ENCODE results near the gene TPP1. TPM values are rescaled to one million over a fixed set of nuclear protein-coding genes. Genes with fewer than 3 reads are reported as not detected.

Gene TPP1
- polyA plus RNA-seq, 3 donors: 218 to 359 (median 271) TPM

DNA sequence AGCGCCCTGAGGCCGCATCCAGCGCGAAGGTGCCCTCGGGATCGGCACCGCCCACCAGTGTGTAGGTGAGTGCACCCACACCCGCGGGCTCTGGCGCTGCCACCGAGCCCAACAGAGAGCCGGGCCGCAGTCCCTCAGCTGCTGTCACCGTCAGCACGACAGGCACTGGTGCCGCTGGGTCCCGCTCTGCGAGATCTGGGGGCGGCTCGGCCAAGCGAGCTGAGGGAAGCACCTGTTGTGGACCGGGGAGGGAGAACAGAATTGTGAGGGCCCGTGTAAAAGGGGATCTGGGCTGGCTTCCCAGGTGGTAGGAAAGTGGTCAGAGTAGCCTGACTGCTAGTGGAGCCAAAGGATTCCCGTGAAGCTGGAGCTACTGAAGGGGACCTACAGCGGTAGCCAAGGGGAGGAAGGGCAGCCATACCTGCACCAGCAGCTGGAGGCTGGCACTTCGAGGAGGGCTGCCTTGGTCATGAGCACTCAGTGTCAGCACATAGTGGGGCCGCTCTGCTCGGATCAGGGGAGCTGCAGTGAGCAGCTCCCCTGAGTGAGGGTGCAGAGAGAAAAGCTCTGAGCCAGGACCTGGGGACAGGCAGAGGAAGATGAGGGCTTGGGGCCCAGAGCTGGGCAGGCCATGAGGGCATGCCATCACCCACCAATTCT is 11.5 kb upstream of the TPP1 start:
- intact Hi-C loops (cut with micrococcal nuclease): no loop called here
- DNase-seq: no peak
- H3K4me3 Mint-ChIP-seq: no peak overlapping the region

DNA sequence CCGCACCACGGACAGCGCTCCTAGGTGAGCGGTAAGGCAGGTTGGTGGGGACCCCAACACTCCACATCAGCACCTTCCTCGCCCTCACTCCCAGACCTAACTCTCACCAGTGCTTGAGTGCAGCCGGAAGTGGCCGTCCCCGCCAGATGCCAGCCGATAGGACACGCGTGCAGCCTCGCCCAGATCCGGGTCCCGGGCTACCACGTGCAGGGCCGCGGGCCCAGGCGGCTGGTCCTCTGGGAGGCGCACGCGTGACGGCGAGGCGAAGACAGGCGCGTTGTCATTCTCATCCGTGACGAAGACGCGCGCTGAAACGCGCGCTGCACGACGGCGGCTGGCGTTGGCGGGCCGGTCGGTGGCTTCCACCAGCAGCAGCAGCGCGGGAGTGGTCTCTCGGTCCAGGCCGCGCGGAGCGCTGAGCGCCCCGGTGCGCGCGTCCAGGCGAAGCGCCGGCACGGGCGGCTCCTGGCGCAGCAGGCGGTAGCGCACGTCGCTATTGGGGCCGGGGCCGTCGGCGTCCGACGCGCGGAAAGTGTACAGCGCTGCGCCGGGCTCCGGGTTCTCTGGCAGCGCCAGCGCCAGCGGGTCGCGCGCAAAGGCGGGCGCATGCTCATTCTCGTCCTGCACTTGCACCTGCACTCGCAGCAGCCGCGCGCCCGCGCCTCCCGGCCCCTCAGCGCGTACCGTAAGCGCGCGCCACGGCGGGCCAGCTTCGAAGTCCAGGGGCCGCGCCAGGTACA is 10.8 kb upstream of the TPP1 start:
- WGBS (ENCODE audit: insufficient coverage): 96% methylated on average over 101 of the region's 102 CpGs
- no peak overlapping the region for H3K27ac ChIP-seq (ENCODE audit: low read depth in 1 of 2, low read length in 2 of 2)
- TF ChIP-seq, protein P1, sequence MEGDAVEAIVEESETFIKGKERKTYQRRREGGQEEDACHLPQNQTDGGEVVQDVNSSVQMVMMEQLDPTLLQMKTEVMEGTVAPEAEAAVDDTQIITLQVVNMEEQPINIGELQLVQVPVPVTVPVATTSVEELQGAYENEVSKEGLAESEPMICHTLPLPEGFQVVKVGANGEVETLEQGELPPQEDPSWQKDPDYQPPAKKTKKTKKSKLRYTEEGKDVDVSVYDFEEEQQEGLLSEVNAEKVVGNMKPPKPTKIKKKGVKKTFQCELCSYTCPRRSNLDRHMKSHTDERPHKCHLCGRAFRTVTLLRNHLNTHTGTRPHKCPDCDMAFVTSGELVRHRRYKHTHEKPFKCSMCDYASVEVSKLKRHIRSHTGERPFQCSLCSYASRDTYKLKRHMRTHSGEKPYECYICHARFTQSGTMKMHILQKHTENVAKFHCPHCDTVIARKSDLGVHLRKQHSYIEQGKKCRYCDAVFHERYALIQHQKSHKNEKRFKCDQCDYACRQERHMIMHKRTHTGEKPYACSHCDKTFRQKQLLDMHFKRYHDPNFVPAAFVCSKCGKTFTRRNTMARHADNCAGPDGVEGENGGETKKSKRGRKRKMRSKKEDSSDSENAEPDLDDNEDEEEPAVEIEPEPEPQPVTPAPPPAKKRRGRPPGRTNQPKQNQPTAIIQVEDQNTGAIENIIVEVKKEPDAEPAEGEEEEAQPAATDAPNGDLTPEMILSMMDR (IDR thresholded peaks at IDR 0.05): no peak

More for the DNA sequence above, 11.5 kb upstream of the TPP1 start:
- Histone ChIP-seq H3K27ac (ENCODE audit: low read depth in 1 of 2, low read length in 2 of 2) (no peak overlapping the region), H3K27me3 (ENCODE audit: control insufficient read depth in 2 of 2, insufficient read depth in 2 of 2, low read length in 2 of 2) (no peaks in the 10 kb centered on the region), H3K36me3 (replicated peaks in 1 of 2; ENCODE audit: control insufficient read depth in 1 of 2, insufficient read depth in 2 of 2, low read length in 2 of 2) (no peaks in the 10 kb centered on the region), H3K9ac (ENCODE audit: insufficient read depth, low read length, poor library complexity, severe bottlenecking) (no peak overlapping the region), H3K9me3 (replicated peaks in 1 of 2; ENCODE audit: control insufficient read depth in 1 of 2, insufficient read depth in 1 of 2, low read length in 2 of 2) (no peaks in the 10 kb centered on the region), H3K4me2 (replicated peaks; ENCODE audit: extremely low read depth, low read length, poor library complexity, severe bottlenecking) (no peak overlapping the region), H2AFZ (ENCODE audit: insufficient read depth, low read depth, low read length, poor library complexity, severe bottlenecking) (no peak overlapping the region), H4K20me1 (ENCODE audit: insufficient read depth, low read length) (no peaks in the 10 kb centered on the region), H3K4me3 (replicated peaks in 1 of 3; ENCODE audit: low read depth in 2 of 3, low read length in 3 of 3) (no peak overlapping the region), H3K4me1 (ENCODE audit: control insufficient read depth in 1 of 2, insufficient read depth in 2 of 2, low read length in 2 of 2) (peaks cover 24 to 27% of the 10 kb centered on the region in 2 donors), H3K79me2 (ENCODE audit: insufficient read depth, low read length) (no peaks in the 10 kb centered on the region)
- over 99% methylated on average over 28 of the region's 28 CpGs for WGBS (ENCODE audit: insufficient coverage)
- peaks cover 7% of the 10 kb centered on the region for H3K4me1 Mint-ChIP-seq
- TF ChIP-seq, protein P1 (IDR thresholded peaks at IDR 0.05): no peak
- H3K27ac Mint-ChIP-seq: no peak overlapping the region
- no peaks in the 10 kb centered on the region for H3K36me3 Mint-ChIP-seq
- peaks cover 0 to 9% (median 0%) of the 10 kb centered on the region in 7 donors for H3K9me3 Mint-ChIP-seq
- peaks cover 0 to 2% (median 0%) of the 10 kb centered on the region in 3 donors for H3K27me3 Mint-ChIP-seq (ENCODE audit: low read depth in 3 of 3)

More for the DNA sequence above, 10.8 kb upstream of the TPP1 start:
- peaks cover 7% of the 10 kb centered on the region for H3K4me1 Mint-ChIP-seq
- H3K4me3 Mint-ChIP-seq: no peak overlapping the region
- intact Hi-C loops (cut with micrococcal nuclease): no loop called here
- no peaks in the 10 kb centered on the region for H4K20me1 ChIP-seq (ENCODE audit: insufficient read depth, low read length)
- no peak overlapping the region for H2AFZ ChIP-seq (ENCODE audit: insufficient read depth, low read depth, low read length, poor library complexity, severe bottlenecking)
- no peak overlapping the region for H3K9ac ChIP-seq (ENCODE audit: insufficient read depth, low read length, poor library complexity, severe bottlenecking)
- H3K9me3 Mint-ChIP-seq: peaks cover 0 to 9% (median 0%) of the 10 kb centered on the region in 7 donors
- H3K79me2 ChIP-seq (ENCODE audit: insufficient read depth, low read length): no peaks in the 10 kb centered on the region
- peaks cover 0 to 2% (median 0%) of the 10 kb centered on the region in 3 donors for H3K27me3 Mint-ChIP-seq (ENCODE audit: low read depth in 3 of 3)
- H3K27me3 ChIP-seq (ENCODE audit: control insufficient read depth in 2 of 2, insufficient read depth in 2 of 2, low read length in 2 of 2): no peaks in the 10 kb centered on the region
- no peaks in the 10 kb centered on the region for H3K9me3 ChIP-seq (replicated peaks in 1 of 2; ENCODE audit: control insufficient read depth in 1 of 2, insufficient read depth in 1 of 2, low read length in 2 of 2)
- H3K27ac Mint-ChIP-seq: no peak overlapping the region
- DNase-seq: no peak
- peaks cover 17 to 20% of the 10 kb centered on the region in 2 donors for H3K4me1 ChIP-seq (ENCODE audit: control insufficient read depth in 1 of 2, insufficient read depth in 2 of 2, low read length in 2 of 2)
- H3K4me2 ChIP-seq (replicated peaks; ENCODE audit: extremely low read depth, low read length, poor library complexity, severe bottlenecking): no peak overlapping the region
- no peak overlapping the region for H3K4me3 ChIP-seq (replicated peaks in 1 of 3; ENCODE audit: low read depth in 2 of 3, low read length in 3 of 3)
- H3K36me3 Mint-ChIP-seq: no peaks in the 10 kb centered on the region
- no peaks in the 10 kb centered on the region for H3K36me3 ChIP-seq (replicated peaks in 1 of 2; ENCODE audit: control insufficient read depth in 1 of 2, insufficient read depth in 2 of 2, low read length in 2 of 2)
